Activated naive CD8-positive, alpha-beta T cell treated with anti-CD3 and anti-CD28 coated beads, Interleukin-2, amount 50 U/mL, for 24 hours (primary cell): Measurements from ENCODE around the gene CFAP77.

Experiments
- ATAC-seq: fragments of 150-1000 bp; cut with Tn5 transposase; one replicate; pipeline ENCODE4 v1.10.0; 2021
- DNase-seq: peaks from one replicate; pipeline ENCODE4 v3.0.0; 2021
- H3K27ac Mint-ChIP-seq: one replicate; pipeline ENCODE4 v1.8.0; 2021; ENCODE audit warnings: mild to moderate bottlenecking, mixed read lengths
- H3K27me3 Mint-ChIP-seq: one replicate; pipeline ENCODE4 v1.8.0; 2021; ENCODE audit warnings: mixed read lengths
- H3K36me3 Mint-ChIP-seq: one replicate; pipeline ENCODE4 v1.8.0; 2021; ENCODE audit warnings: low read depth, mixed read lengths
- H3K4me1 Mint-ChIP-seq: one replicate; pipeline ENCODE4 v1.8.0; 2021; ENCODE audit warnings: mixed read lengths
- H3K4me3 Mint-ChIP-seq: one replicate; pipeline ENCODE4 v1.8.0; 2021; ENCODE audit warnings: mild to moderate bottlenecking, moderate library complexity, mixed read lengths
- H3K9me3 Mint-ChIP-seq: one replicate; pipeline ENCODE4 v1.8.0; 2021; ENCODE audit warnings: mixed read lengths

Gene CFAP77

DNA sequence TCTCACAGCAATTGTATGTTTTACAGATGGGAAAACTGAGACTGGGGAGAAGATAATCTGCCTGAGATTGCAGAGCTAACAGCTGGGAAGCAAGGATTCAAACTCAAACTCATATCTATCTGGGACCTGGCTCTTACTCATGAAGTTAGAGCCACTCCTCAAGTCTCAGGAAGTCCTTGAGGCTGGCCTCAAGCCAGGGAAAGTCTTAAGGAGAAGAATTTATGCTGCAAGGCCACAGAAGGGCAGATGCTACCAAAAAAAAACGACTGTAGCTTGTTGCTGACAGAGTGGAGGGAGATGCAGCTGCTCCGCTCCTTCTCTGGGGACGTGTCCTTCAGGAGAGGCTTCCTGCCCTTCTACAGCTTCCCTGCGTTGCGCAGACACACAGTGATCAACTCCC, 212.1 kb downstream of the CFAP77 start:
- no peak for ATAC-seq
- DNase-seq = no peak
- H3K4me3 Mint-ChIP-seq = no peak overlapping the region
- H3K36me3 Mint-ChIP-seq = peaks cover 63% of the 10 kb centered on the region
- H3K9me3 Mint-ChIP-seq = no peaks in the 10 kb centered on the region
- H3K4me1 Mint-ChIP-seq = no peaks in the 10 kb centered on the region
- no peak overlapping the region for H3K27ac Mint-ChIP-seq
- H3K27me3 Mint-ChIP-seq = no peaks in the 10 kb centered on the region
